GM04504 (cell line): ENCODE measurements around the gene GRIN1.

ENCODE experiments used
- DNase-seq: peaks from one replicate; pipeline ENCODE4 v3.0.0-alpha.2; 2012; ENCODE audit warnings: low read depth

Gene GRIN1

GRCh38 chr9:137138722-137139467 is at the start of gene GRIN1:
TSS of gene GRIN1 (plus strand) at chr9:137139154. CDS start at chr9:137139487, 333 bp downstream.
- DNase-seq, result no peak

GRCh38 chr9:137089232-137089947 is 49.6 kb upstream of the GRIN1 start:
- DNase-seq, result no peak

- DNase-seq, result no peak
Observed at GRCh38 chr9:137095664-137096517, 43.1 kb upstream of the GRIN1 start.

GRCh38 chr9:137096785-137097546 is 42.0 kb upstream of the GRIN1 start:
- no peak for DNase-seq

- DNase-seq, result no peak
Observed at GRCh38 chr9:137097761-137098462, 41.0 kb upstream of the GRIN1 start.

DNA sequence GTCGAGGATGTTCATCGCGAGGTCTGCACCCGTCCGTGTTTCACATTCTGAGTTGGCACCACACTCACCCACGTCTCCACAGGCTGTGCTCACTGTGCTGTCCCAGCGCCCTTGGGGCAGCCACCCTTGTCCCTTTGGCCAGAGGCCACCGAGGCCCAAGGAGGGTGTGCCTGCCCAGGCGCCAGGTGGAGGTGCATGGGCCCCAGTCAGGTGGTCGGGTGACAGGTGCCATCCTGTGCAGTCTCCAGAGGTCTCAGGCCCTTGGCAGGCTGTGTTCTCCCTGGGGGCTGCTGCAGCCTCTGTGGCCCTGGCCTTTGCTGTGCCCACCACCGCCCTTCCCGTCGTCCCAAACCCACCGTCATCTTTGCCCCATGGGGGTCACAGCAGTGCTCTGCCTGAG is 39.7 kb upstream of the GRIN1 start:
- DNase-seq, result no peak

DNA sequence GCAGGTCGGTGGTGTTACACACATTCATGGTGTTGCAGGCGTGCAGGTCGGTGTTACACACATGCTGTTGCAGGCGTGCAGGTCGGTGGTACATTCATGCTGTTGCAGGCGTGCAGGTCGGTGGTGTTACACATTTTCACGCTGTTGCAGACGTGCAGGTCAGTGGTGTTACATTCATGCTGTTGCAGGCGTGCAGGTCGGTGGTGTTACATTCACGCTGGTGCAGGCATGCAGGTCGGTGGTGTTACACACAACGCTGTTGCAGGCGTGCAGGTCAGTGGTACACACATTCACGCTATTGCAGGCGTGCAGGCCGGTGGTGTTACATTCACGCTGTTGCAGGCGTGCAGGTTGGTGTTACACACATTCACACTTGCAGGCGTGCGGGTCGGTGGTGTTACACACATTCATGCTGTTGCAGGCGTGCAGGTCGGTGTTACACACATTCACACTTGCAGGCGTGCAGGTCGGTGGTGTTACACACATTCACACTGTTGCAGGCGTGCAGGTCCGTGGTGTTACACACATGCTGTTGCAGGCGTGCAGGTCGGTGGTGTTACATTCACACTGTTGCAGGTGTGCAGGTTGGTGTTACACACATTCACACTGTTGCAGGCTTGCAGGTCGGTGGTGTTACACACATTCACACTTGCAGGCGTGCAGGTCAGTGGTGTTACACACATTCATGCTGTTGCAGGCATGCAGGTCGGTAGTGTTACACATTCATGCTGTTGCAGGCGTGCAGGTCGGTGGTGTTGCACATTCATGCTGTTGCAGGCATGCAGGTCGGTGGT is 35.6 kb upstream of the GRIN1 start:
- no peak for DNase-seq

GRCh38 chr9:137105814-137106661 is 32.9 kb upstream of the GRIN1 start:
- no peak for DNase-seq

DNA sequence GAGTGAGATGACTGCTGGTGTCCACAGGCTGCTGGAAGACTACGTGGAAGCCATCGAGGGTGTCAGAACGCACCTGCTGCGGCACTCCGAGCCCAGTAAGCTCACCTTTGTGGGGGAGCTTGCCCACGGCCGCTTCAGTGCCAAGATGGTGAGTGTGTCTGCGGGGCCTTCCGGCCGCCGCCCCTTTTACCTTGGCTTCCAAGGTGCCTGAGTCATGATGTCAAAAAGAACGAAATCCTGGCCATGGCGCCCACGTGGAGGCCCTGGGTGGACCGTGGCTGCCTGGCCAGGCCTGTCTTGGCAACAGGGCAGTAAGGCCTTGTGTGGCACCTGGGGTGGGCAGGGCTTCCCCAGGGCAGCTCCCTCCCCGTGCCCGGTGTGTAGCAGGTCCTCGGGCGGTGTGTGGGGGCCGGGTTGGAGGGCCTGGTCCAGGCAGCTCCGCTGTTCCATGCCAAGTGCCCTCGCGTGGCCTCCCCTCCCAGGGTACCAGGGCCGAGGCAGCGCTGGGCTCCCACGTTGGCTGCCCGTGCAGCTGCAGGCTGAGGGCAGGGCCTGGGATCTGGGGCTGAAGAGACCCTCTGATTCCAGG is 32.2 kb upstream of the GRIN1 start:
- no peak for DNase-seq

DNA sequence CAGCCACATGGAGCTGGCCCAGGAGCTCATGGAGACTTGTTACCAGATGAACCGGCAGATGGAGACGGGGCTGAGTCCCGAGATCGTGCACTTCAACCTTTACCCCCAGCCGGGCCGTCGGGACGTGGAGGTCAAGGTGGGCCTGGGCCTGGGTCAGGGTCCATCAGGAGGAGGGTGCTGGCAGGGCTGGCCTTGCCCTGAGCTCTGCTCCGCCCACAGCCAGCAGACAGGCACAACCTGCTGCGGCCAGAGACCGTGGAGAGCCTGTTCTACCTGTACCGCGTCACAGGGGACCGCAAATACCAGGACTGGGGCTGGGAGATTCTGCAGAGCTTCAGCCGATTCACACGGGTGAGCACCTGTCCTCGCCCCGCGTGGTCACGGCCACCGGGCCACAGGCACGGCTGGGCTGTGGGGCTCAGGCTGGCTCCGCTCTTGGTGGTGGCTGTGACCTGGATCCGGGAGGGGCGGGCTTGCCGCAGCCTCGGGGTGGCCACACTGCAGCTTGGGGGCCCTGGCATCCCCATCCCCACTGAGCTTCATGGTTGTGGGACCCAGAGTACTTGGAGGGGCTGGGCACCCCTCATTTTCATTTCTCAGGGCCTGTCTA is 31.5 kb upstream of the GRIN1 start:
- no peak for DNase-seq

DNA sequence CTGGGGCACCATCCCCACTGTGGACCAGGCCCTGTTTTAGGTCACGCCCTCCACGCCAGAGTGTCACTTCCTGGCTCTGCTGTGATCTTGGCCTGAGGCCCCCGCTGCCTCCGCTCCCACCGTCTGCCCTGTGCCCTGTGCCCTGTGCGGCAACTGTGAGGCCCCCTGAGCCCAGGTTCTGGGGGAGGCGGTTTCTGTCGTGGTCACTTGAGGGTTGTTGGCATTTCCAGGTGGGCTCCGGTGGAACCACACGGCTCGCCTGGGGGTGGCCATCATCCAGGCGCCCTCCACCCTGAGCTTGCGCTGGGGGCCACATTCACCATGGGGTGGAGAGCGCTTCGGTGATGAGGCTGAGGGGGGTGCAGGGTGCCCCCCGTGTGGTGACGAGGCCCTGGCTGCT is 31.0 kb upstream of the GRIN1 start:
- no peak for DNase-seq

DNA sequence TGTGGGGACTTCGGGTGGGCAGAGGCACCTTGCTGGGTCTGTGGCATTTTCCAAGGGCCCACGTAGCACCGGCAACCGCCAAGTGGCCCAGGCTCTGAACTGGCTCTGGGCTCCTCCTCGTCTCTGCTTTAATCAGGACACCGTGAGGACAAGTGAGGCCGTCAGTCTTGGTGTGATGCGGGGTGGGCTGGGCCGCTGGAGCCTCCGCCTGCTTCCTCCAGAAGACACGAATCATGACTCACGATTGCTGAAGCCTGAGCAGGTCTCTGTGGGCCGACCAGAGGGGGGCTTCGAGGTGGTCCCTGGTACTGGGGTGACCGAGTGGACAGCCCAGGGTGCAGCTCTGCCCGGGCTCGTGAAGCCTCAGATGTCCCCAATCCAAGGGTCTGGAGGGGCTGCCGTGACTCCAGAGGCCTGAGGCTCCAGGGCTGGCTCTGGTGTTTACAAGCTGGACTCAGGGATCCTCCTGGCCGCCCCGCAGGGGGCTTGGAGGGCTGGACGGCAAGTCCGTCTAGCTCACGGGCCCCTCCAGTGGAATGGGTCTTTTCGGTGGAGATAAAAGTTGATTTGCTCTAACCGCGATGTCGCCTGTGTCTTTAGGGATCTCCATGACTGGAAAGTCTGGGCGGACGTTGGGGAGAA is 30.2 kb upstream of the GRIN1 start:
- no peak for DNase-seq

- no peak for DNase-seq
Observed at GRCh38 chr9:137109250-137110146, 29.5 kb upstream of the GRIN1 start.

DNA sequence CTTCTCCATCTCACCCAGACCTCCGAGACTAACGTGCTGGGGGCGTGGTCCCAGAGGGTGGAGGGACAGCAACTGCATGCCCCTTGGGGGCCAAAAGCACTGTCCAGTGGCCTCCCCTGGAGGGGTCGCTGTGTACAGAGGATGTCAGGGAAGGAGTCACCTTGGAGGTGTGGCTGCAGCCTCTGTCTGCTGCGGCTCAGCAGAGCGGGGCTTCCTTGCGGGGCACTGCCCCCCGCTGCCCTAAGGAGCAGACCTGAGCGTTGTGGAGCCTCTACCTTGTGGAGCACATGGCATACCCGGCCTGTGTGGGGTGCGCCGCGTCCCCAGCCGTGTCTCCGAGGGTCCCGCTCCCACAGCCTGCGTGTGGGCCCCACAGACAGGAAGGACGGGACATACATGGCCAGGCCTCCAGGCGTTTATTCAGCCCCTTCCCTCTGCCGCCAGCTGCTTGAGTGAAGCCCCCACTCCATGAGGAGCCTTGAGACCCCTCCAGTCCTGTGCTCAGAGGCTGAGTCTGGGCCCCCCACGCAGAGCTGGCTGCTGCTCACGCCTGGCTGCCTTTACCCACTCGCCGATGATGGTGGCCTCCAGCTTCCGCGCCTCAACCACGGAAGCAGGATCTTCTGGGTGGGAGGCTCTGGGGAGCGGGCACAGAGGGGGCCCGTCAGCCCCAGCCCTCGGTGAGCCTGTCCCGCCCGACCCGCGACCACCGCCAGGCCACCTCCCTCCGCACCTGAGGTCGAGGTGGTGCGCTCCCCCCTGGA is 28.6 kb upstream of the GRIN1 start:
- DNase-seq, result no peak

DNA sequence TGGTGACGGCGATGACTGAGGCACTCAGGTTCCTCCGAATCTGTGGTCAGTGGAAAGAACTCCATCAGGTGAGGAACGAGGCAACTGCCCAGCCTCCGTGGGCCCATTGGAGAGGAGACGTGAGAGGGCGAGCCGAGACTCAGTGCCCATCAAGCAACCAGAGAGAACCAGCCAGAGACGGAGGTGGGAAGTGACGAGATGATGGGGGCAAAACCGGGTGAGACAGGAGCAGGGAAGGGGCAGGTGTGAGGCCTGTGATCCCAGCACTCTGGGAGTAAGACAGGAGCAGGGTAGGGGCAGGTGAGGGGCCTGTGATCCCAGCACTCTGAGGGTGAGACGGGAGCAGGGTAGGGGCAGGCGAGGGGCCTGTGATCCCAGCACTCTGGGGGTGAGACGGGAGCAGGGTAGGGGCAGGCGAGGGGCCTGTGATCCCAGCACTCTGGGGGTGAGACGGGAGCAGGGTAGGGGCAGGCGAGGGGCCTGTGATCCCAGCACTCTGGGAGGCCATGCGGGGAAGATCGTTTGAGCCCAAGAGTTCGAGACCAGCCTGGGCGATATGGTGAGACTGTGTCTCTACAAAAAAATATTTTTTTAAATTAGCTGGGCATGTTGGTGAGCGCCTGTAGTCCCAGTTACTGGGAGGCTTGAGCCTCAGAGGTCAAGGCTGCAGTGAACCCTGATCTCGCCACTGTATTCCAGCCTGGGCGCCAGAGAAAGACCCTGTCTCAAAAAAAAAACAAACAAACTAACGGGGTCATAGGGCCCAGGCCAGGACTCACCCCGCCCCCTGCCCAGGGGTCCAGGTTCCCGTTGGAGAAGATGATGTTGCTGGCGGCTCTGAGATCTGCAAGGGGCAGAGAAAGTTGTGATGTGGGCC is 27.8 kb upstream of the GRIN1 start:
- no peak for DNase-seq
